GM21528 (cell line): ENCODE data around the gene COL16A1.
"Not testable (repeated sequence)": the region's sequence is repeated elsewhere in the genome, so short reads cannot be mapped to it uniquely, and the experiment has no call there.

Source experiments
- ATAC-seq: cut with Tn5 transposase; IDR thresholded peaks from one replicate; pipeline ENCODE4 v1.9.1; 2021; ENCODE audit warnings: mild to moderate bottlenecking, moderate library complexity; ENCODE audit not compliant: unreplicated experiment, low FRiP score

Gene COL16A1

GRCh38 chr1:31707711-31708110 lies 3.9 kb upstream of the COL16A1 start:
- no peak for ATAC-seq

DNA sequence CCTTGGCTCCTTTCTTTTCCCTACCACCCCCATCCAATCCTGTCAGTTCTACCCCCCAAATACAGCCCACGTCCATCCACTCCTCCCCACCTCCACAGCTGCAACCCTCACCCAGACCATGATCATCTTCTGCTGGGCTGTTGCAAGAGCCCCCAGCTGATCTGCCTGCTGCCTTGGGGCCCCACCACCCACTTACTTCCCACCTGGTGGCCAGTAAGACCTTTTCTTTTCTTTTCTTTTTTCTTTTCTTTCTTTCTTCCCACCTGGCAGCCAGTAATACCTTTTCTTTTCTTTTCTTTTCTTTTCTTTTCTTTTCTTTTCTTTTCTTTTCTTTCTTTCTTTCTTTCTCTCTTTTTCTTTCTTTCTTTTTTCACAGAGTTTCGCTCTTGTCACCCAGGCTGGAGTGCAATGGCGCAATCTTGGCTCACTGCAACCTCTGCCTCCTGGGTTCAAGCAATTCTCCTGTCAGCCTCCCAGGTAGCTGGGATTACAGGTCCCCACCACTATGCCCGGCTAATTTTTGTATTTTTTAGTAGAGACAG lies 3.3 kb upstream of the COL16A1 start:
- not testable (repeated sequence) for ATAC-seq

- no peak for ATAC-seq
Measured at GRCh38 chr1:31706384-31707058, 2.7 kb upstream of the COL16A1 start.

GRCh38 chr1:31705080-31705866 lies 1.5 kb upstream of the COL16A1 start:
- no peak for ATAC-seq

DNA sequence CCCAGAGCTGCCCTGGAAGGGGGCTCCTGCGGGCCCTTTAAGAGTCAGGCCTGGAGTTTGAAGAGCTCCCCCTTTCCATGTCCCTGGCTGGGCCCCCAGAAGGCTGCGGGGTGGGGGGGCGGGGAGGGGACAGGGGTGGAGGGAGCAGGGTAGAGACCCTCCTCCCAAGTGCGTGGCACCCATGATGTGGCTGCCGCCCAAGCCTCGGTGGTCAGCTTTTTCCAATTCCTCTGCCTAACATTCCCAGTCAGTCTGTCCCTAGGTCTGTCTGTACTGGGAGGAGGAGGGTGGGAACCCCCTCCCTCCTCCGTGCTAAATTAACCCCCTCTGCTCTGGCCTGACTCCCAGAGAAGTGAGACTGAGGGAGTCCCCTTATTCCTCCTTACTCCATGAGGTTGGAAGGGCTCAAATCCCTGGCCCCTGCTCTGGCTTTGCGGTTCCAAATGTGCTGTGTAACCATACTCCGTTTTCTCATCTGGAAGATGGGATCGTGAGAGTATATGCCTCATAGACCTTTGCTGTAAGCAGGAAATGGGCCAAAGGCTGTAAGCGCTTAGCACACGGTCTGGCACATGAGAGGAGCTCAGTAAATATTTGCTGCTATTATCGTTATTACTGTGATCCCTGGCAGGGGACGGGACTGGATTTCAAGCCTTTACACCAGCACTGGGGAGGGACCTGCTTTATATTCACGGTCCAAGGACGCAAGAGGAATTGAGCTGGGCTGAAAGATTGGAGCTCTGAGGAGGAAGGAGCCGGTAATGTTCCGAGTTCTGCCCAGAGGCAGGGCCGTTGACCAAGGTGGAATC lies 658 bp upstream of the COL16A1 start:
- no peak for ATAC-seq

DNA sequence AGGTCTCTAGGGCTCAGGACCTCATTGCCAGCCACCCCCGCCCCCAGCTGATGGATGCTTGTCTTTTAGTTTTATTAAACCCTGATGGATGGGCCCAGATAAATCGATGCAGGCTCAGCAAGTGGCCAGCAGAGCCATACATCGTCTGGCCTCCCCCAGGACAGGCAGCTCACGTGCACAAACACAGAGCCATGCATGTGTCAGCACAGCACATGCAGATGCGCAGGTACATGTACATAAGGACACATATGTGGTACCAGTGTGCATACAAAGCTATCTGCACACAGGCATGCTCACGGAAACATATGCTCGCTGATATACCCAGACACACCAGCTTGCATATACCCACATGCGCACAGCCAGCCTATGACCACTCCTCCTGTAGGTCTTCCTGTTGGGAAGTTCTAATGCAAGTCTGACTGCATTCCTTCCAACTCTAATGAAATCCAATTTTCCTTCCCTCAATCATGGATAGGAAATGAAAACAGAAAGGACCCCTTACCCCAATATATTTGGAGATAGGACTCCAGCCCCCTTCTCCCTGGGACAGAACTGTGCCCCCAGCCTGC lies 897 bp downstream of the COL16A1 start:
- ATAC-seq, result no peak

DNA sequence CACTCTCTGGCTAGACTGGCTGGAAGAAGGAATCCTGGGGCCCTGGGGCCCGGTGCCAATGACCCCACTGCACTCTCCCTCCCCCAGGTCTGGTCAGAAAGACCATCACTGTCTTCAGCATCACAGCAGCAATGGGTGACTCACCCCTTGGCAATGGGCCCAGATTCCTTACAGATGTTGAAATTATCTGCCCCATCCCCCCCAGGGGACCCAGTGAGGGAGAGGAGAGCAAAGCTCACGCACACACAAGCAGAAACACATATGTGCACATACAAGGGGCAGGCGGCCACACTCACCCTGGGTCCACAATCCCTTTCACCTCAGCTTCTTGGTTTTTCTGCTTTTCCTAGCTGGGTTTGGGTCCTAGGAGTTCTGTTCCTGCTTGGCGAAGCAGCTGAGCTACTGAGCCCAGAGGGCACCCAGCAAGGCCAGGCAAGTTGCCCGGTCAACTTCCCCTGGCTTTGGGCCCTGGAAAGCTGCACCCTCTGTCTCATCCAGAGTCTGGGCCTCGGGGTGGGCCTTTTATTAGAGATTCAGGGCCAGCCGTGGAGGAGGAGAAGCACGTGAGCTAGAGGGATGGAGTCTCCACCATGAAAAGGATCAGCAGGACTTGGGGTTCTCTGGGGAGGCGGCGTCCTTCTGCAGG lies 2.6 kb downstream of the COL16A1 start:
- no peak for ATAC-seq

DNA sequence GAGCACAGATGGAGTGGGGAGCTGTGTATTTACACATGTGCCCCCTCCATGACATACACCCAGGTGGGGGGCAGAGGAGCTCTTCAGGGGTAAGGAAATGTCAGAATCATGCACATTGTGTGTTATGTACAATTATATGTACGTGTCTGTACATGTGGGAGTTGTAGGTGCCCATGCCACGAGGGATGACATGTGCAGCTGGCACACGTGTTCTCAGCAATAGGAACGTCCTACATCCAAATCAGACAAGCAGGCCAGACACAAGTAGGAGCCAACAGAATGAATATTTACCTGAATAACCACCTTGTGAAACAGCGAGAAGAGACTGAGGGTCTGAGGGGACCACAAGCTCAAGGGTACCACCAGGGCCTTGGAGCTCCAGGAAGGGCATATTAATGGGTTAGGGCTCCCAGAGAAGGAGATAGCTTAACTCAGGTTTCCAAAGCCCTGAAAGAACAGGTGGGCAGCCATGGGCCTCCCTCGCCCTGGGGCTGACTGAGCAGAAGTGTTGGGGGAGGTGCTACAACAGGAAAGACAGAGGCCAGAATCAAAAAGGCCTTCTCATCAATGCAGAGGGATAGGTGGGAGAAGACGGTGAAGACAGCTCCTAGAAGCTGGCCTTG lies 3.2 kb downstream of the COL16A1 start:
- ATAC-seq, result no peak

DNA sequence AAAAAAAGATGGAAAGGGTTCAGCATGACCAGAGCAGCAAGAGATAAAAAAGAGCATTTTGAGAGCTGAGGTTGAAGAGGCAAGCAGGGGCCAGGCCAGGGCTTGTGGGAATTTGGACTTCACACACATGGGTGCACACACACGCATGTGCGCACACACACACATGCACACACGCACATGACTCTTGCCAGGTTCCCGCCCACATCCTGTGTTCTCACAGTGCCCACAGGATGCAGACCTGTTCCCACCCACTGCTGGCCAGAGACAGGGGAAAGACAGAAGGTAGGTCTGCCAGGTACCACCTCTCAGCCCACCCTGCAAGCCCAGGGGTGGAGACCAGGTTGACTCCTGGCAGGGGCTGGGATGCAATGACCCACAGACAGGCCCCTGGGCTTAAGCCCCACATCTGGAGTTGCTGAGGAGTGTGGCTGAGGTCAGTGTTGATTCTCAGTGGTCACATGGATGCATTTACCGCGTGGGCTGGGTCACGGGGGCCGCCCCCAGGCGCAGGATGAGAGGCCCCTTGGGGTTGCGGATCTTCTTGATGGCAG lies 4.4 kb downstream of the COL16A1 start:
- ATAC-seq, result no peak

DNA sequence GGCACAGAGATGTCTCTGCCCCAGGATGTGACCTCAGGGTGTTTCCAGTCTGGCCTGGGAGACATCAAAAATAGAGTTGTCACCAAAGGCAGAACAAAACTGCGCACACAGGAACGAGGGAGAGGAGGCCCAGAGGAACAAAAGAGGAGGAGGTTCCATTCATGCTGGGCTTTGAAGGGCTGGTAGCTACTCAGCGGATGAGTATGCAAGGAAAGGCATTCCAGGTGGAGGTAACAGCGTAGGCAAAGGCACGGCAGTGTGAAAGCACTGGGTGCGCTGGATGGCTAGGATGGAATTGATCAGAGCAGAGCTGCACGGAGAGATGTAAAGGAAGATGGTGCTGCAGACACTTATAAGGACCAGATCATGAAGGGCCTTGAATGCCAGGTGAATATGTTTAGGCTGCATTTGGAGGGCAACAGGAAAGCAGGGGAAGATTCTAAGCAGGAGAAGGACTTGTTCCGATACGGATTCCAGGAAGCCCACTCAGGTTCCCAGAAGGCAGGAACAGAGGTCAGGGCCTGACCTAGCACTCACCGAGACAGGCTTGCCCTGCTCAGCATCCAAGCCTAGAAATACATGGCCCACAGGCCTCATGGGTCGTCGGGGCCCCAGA lies 6.3 kb downstream of the COL16A1 start:
- no peak for ATAC-seq

DNA sequence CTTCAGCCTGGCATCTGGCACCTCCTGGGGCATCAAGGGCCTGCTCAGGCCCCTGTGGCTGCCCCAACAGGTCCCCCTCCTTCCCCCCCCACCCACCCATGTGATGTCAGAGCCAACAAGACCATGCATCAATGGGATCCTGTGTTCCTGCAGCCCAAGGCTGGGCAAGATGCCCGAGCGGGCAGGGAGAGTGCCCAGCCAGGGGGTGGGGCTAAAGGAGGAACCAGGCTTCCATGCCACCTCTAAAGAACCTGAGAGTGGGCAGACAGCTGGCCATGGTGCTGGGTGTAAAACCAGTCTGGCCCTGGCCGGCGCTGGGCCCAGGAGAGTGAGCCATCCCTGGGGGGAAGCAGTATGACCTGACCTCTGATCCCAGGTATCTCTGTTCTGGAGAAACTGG lies 7.6 kb downstream of the COL16A1 start:
- ATAC-seq, result no peak

DNA sequence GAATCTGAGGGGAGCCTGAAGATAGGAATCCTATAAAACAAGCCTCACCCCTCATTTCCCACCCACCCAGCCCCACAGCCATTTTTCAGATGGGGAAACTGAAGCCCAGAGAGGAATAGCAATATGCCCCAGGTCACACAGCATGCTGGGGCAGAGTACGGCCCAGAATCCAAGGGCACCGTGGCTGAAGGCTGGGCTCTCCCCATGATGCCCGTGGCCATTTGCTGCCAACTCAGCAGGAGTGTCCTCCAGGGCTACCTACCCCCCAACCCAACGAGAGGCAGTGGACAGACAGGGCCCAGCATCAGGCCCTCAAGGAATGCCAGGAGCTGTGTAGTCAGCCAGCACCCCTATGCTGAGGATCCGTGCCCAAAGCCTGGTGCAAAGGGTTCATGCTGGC lies 8.5 kb downstream of the COL16A1 start:
- no peak for ATAC-seq

- ATAC-seq, result no peak
Measured at GRCh38 chr1:31694964-31695313, 8.9 kb downstream of the COL16A1 start.

- no peak for ATAC-seq
Measured at GRCh38 chr1:31694069-31694963, 9.5 kb downstream of the COL16A1 start.

DNA sequence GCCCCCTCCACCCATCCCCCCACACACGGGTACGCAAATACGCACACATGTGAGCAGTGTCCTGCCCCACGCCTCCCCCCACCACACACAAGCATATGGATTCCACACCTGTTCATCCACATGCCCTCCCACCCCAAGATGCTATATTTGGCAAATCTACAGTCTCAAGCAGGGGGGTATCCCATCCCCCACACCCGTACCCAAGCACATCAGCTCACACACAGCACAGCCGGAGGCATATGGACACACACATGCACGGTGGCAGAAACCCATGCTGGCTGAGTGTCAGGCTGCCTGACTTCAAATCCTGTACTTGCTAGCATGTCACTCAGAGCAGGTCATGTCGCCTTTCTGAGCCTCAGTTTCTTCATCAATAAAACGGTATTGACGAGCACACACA lies 10.6 kb downstream of the COL16A1 start:
- ATAC-seq, result no peak

GRCh38 chr1:31691951-31692350 lies 11.9 kb downstream of the COL16A1 start:
- no peak for ATAC-seq

DNA sequence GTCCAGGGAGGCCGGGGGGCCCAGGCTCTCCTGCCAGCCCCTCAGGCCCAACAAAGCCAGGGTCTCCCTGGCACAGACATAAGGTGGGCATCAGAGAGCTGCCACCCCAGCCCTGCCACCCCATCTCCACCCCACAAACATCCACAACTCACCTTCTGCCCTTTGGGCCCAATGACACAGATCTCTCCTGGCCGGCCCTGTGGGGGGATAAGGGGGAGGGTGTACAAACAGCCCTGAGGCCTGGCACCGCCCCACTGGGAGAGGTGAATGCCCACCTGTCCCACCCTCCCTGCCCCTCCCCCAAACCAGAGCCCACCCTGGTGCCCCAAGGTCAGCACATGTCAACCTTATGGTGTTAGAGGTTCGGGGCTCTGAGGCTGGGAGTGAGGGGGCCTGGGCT lies 12.4 kb downstream of the COL16A1 start:
- no peak for ATAC-seq

DNA sequence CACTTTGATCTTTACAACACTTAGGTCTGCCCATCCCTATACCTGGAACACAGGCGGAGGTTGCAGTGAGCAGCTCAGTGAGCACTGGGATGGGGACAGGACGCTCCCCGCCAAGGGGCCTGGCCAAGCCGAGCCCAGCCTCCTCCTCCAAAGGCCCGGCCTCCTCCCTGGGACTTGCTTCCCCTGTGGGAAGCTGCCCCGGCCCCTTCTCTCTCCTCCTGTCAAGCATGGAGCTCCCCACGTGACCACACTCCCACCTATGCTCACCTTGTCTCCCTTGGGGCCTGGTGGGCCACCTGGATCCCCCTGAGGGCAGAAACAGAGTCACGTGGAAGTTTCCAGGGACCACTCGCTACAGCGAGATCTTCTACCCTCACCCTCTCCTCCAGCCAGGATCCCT lies 12.9 kb downstream of the COL16A1 start:
- no peak for ATAC-seq
